ENCODE measurements around the gene OMG.

OMG gene

GRCh38 chr17:31323551-31323950 lies 26.5 kb upstream of the OMG start:
- Histone ChIP-seq H3K36me3 (ENCODE audit: control insufficient read depth, low read length) (peaks cover 56% of the 10 kb centered on the region), H3K4me3 (ENCODE audit: low read length) (no peak overlapping the region), H3K27me3 (ENCODE audit: control insufficient read depth, low read length) (no peaks in the 10 kb centered on the region), H3K79me2 (ENCODE audit: control insufficient read depth, low read length) (peaks cover 48% of the 10 kb centered on the region), H3K4me2 (ENCODE audit: low read length) (no peak overlapping the region), H4K20me1 (ENCODE audit: control insufficient read depth, insufficient read depth, low read depth, low read length) (no peaks in the 10 kb centered on the region), H3K9me2 (replicated peaks; ENCODE audit: control insufficient read depth, low read length) (no peaks in the 10 kb centered on the region), H3K9me3 (ENCODE audit: control insufficient read depth, insufficient read depth, low read length) (no peaks in the 10 kb centered on the region), H3K4me1 (ENCODE audit: control insufficient read depth, low read length) (peaks cover 21% of the 10 kb centered on the region), H3K27ac (ENCODE audit: low read depth, low read length) (no peak overlapping the region), H3F3A (ENCODE audit: control insufficient read depth, insufficient read depth) (peaks cover 16% of the 10 kb centered on the region)
- TF ChIP-seq EZH2phosphoT487 (IDR thresholded peaks at IDR 0.05; ENCODE audit: borderline replicate concordance, low read length) (no peak), CTCF (IDR thresholded peaks at IDR 0.05; ENCODE audit: low read depth, low read length, poor library complexity, severe bottlenecking) (no peak)

GRCh38 chr17:31321966-31322365 lies 24.9 kb upstream of the OMG start:
- H3K36me3 ChIP-seq (ENCODE audit: control insufficient read depth, low read length), result peaks cover 61% of the 10 kb centered on the region
- H3F3A ChIP-seq (ENCODE audit: control insufficient read depth, insufficient read depth), result peaks cover 27% of the 10 kb centered on the region
- H3K9me3 ChIP-seq (ENCODE audit: control insufficient read depth, insufficient read depth, low read length), result no peaks in the 10 kb centered on the region
- peak overlapping the region; percentile 97 for H3K27ac ChIP-seq (ENCODE audit: low read depth, low read length)
- TF ChIP-seq CTCF (IDR thresholded peaks at IDR 0.05; ENCODE audit: low read depth, low read length, poor library complexity, severe bottlenecking) (no peak), EZH2phosphoT487 (IDR thresholded peaks at IDR 0.05; ENCODE audit: borderline replicate concordance, low read length) (no peak)
- peak overlapping the region; percentile 88 for H3K4me2 ChIP-seq (ENCODE audit: low read length)
- H3K9me2 ChIP-seq (replicated peaks; ENCODE audit: control insufficient read depth, low read length), result no peaks in the 10 kb centered on the region
- H3K79me2 ChIP-seq (ENCODE audit: control insufficient read depth, low read length), result peaks cover 63% of the 10 kb centered on the region
- peak overlapping the region; percentile 80 for H3K4me3 ChIP-seq (ENCODE audit: low read length)
- no peaks in the 10 kb centered on the region for H3K27me3 ChIP-seq (ENCODE audit: control insufficient read depth, low read length)
- H4K20me1 ChIP-seq (ENCODE audit: control insufficient read depth, insufficient read depth, low read depth, low read length), result no peaks in the 10 kb centered on the region
- H3K4me1 ChIP-seq (ENCODE audit: control insufficient read depth, low read length), result peaks cover 35% of the 10 kb centered on the region

GRCh38 chr17:31321481-31321880 lies 24.4 kb upstream of the OMG start, which contains the start of gene EVI2A:
EVI2A (minus strand) TSS chr17:31321622; CDS start chr17:31319013, 2,609 bp downstream.
- Histone ChIP-seq H3K4me2 (ENCODE audit: low read length) (peak within 1 kb of the TSS; percentile 88), H3K27me3 (ENCODE audit: control insufficient read depth, low read length) (no peaks in the 10 kb centered on the region), H3K4me3 (ENCODE audit: low read length) (peak within 1 kb of the TSS; percentile 80), H3K27ac (ENCODE audit: low read depth, low read length) (peak within 1 kb of the TSS; percentile 97), H3K9me2 (replicated peaks; ENCODE audit: control insufficient read depth, low read length) (no peaks in the 10 kb centered on the region), H3K79me2 (ENCODE audit: control insufficient read depth, low read length) (peaks cover 68% of the 10 kb centered on the region), H3F3A (ENCODE audit: control insufficient read depth, insufficient read depth) (peaks cover 28% of the 10 kb centered on the region), H3K4me1 (ENCODE audit: control insufficient read depth, low read length) (peaks cover 39% of the 10 kb centered on the region), H3K36me3 (ENCODE audit: control insufficient read depth, low read length) (peaks cover 64% of the 10 kb centered on the region), H3K9me3 (ENCODE audit: control insufficient read depth, insufficient read depth, low read length) (no peaks in the 10 kb centered on the region), H4K20me1 (ENCODE audit: control insufficient read depth, insufficient read depth, low read depth, low read length) (no peaks in the 10 kb centered on the region)
- TF ChIP-seq CTCF (IDR thresholded peaks at IDR 0.05; ENCODE audit: low read depth, low read length, poor library complexity, severe bottlenecking) (no peak), EZH2phosphoT487 (IDR thresholded peaks at IDR 0.05; ENCODE audit: borderline replicate concordance, low read length) (no peak)
